WTC11 (cell line): ENCODE measurements around the gene HAVCR2. TPM values are rescaled to one million over a fixed set of nuclear protein-coding genes. Genes with fewer than 3 reads are reported as not detected.

ENCODE experiments used
- ATAC-seq: fragments of 200-7000 bp; cut with Tn5 transposase; 2 replicates; pipeline ENCODE4 v1.10.0; 2021; ENCODE audit warnings: mild to moderate bottlenecking, moderate library complexity
- CTCF ChIA-PET: fragments of 300-600 bp; sonication (Branson Sonifier 250); formaldehyde crosslinking; loops from one replicate; lab custom pipeline; 2021; ENCODE audit warnings: antibody characterized with exemption; lab: Charles Lee
- POLR2A ChIA-PET: fragments of 350-600 bp; sonication (Branson Sonifier 250); formaldehyde crosslinking; loops from one replicate; lab custom pipeline; 2021; ENCODE audit warnings: antibody characterized with exemption; lab: Charles Lee
- DNase-seq: peaks from one replicate; pipeline ENCODE4 v3.0.0; 2021; ENCODE audit warnings: low spot score
- H3K27ac Mint-ChIP-seq: 2 replicates; pipeline ENCODE4 v1.8.0; 2021; ENCODE audit warnings: mixed read lengths
- H3K27me3 Mint-ChIP-seq: 2 replicates; pipeline ENCODE4 v1.8.0; 2021; ENCODE audit warnings: low read depth, mild to moderate bottlenecking, moderate library complexity, mixed read lengths
- H3K36me3 Mint-ChIP-seq: 2 replicates; pipeline ENCODE4 v1.8.0; 2021; ENCODE audit warnings: mixed read lengths
- H3K4me1 Mint-ChIP-seq: 2 replicates; pipeline ENCODE4 v1.8.0; 2022; ENCODE audit warnings: mixed read lengths
- H3K4me3 Mint-ChIP-seq: 2 replicates; pipeline ENCODE4 v1.8.0; 2021; ENCODE audit warnings: mild to moderate bottlenecking, moderate library complexity, mixed read lengths
- H3K9me3 Mint-ChIP-seq: 2 replicates; pipeline ENCODE4 v1.8.0; 2021; ENCODE audit warnings: mixed read lengths
- CREB1 ChIP-seq: sonication (generic); formaldehyde crosslinking; IDR thresholded peaks from 2 replicates; pipeline ENCODE4 v1.8.0; 2023; ENCODE audit warnings: mild to moderate bottlenecking, missing genetic modification reagents
- CREM ChIP-seq: sonication (generic); formaldehyde crosslinking; IDR thresholded peaks from 2 replicates; pipeline ENCODE4 v1.8.1; 2022; ENCODE audit warnings: mild to moderate bottlenecking, missing genetic modification reagents, moderate library complexity
- FOXK1 ChIP-seq: sonication (generic); formaldehyde crosslinking; IDR thresholded peaks from 2 replicates; pipeline ENCODE4 v1.8.0; 2022; ENCODE audit warnings: mild to moderate bottlenecking, moderate library complexity, missing genetic modification reagents
- JUN ChIP-seq: sonication (generic); formaldehyde crosslinking; IDR thresholded peaks from 2 replicates; pipeline ENCODE4 v1.8.0; 2023; ENCODE audit warnings: mild to moderate bottlenecking, missing genetic modification reagents
- MYBL2 ChIP-seq: sonication (generic); formaldehyde crosslinking; IDR thresholded peaks from 2 replicates; pipeline ENCODE4 v1.8.1; 2023; ENCODE audit warnings: mild to moderate bottlenecking, moderate library complexity, missing genetic modification reagents
- OVOL2 ChIP-seq: fragments of 250-450 bp; sonication (Bioruptor Pico); IDR thresholded peaks from 2 replicates; pipeline ENCODE4 v1.9.0; 2021; ENCODE audit warnings: mild to moderate bottlenecking, borderline replicate concordance
- SOX15 ChIP-seq: fragments of 250-450 bp; sonication (Bioruptor Pico); IDR thresholded peaks from 2 replicates; pipeline ENCODE4 v1.9.0; 2021; ENCODE audit warnings: mild to moderate bottlenecking
- TCF7 ChIP-seq: sonication (generic); formaldehyde crosslinking; IDR thresholded peaks from 2 replicates; pipeline ENCODE4 v1.8.0; 2022; ENCODE audit warnings: mild to moderate bottlenecking, low read depth, missing genetic modification reagents, moderate library complexity
- TP53 ChIP-seq: sonication (generic); formaldehyde crosslinking; IDR thresholded peaks from 2 replicates; pipeline ENCODE4 v1.8.1; 2023; ENCODE audit warnings: mild to moderate bottlenecking, missing genetic modification reagents
- ZBTB21 ChIP-seq: sonication (generic); formaldehyde crosslinking; IDR thresholded peaks from 2 replicates; pipeline ENCODE4 v1.8.1; 2023; ENCODE audit warnings: mild to moderate bottlenecking, missing genetic modification reagents, borderline replicate concordance
- ZNF232 ChIP-seq: sonication (generic); formaldehyde crosslinking; IDR thresholded peaks from 2 replicates; pipeline ENCODE4 v1.8.0; 2022; ENCODE audit warnings: mild to moderate bottlenecking, missing genetic modification reagents
- ZNF416 ChIP-seq: fragments of 250-450 bp; sonication (Bioruptor Pico); IDR thresholded peaks from 2 replicates; pipeline ENCODE4 v1.9.0; 2021; ENCODE audit warnings: mild to moderate bottlenecking, inconsistent platforms
- total RNA-seq: library from RNA; stranded (reverse); gene quantifications from 3 replicates; pipeline ENCODE4 v1.2.3, GENCODE V29; 2021
- TF ChIP-seq, protein P1 (sequence below): sonication (generic); formaldehyde crosslinking; IDR thresholded peaks from 2 replicates; pipeline ENCODE4 v1.8.0; 2022; ENCODE audit warnings: mild to moderate bottlenecking, missing genetic modification reagents
- TF ChIP-seq, protein P2 (sequence below): sonication (generic); formaldehyde crosslinking; IDR thresholded peaks from 2 replicates; pipeline ENCODE4 v1.8.1; 2023; ENCODE audit warnings: mild to moderate bottlenecking, moderate library complexity, missing genetic modification reagents
- TF ChIP-seq, protein P3 (sequence below): sonication (generic); formaldehyde crosslinking; IDR thresholded peaks from 2 replicates; pipeline ENCODE4 v1.8.1; 2022; ENCODE audit warnings: low read depth, missing genetic modification reagents, borderline replicate concordance
- TF ChIP-seq, protein P4 (sequence below): sonication (generic); formaldehyde crosslinking; IDR thresholded peaks from 2 replicates; pipeline ENCODE4 v1.8.0; 2023; ENCODE audit warnings: mild to moderate bottlenecking, missing genetic modification reagents
- TF ChIP-seq, protein P5 (sequence below): sonication (generic); formaldehyde crosslinking; IDR thresholded peaks from 2 replicates; pipeline ENCODE4 v1.8.1; 2022; ENCODE audit warnings: mild to moderate bottlenecking, moderate library complexity, missing genetic modification reagents
- TF ChIP-seq, protein P6 (sequence below): sonication (generic); formaldehyde crosslinking; conservative IDR thresholded peaks from 2 replicates; pipeline ENCODE4 v1.8.1; 2022; ENCODE audit warnings: mild to moderate bottlenecking, missing genetic modification reagents
- TF ChIP-seq, protein P7 (sequence below): sonication (generic); formaldehyde crosslinking; IDR thresholded peaks from 2 replicates; pipeline ENCODE4 v1.8.1; 2022; ENCODE audit warnings: low read depth, mild to moderate bottlenecking, moderate library complexity, missing genetic modification reagents, borderline replicate concordance
- TF ChIP-seq, protein P8 (sequence below): fragments of 250-450 bp; sonication (Bioruptor Pico); conservative IDR thresholded peaks from 2 replicates; pipeline ENCODE4 v1.9.0; 2021; ENCODE audit warnings: mild to moderate bottlenecking

Gene HAVCR2
- total RNA-seq, 1 experiment from 2014 or later, result 0.33 TPM

DNA sequence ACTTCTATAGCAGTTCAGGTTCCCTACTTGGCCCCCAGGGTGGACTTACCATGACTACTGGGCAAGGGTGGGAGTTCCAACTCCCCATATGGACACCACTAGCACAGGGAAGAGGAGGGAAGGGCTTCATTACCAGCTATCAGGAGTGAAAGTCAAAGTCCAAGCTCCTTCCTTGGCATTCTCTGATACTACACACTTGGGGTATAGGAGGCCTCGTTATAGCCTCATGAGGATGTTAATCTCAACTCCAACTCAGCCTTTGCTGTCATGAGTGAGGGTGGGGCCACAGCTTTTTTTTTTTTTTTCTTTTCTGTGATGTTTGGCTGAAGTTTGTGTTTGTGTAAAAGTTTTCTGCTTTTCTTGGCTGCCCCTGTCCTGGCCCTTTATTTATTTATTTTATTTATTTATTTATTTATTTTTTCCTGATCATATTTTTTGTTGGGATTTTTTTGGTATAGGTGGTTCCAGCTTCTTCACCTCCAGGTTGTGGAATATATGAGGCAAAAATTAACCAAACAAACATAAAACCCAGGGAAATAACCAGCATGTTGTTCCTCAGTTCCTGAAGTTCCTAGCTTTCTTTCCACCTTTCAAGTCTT is 48.5 kb upstream of the HAVCR2 start (continued):
- TF ChIP-seq, protein P1, sequence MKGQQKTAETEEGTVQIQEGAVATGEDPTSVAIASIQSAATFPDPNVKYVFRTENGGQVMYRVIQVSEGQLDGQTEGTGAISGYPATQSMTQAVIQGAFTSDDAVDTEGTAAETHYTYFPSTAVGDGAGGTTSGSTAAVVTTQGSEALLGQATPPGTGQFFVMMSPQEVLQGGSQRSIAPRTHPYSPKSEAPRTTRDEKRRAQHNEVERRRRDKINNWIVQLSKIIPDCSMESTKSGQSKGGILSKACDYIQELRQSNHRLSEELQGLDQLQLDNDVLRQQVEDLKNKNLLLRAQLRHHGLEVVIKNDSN (CRISPR knock-in tag), result no peak
- TF ChIP-seq, protein P2, sequence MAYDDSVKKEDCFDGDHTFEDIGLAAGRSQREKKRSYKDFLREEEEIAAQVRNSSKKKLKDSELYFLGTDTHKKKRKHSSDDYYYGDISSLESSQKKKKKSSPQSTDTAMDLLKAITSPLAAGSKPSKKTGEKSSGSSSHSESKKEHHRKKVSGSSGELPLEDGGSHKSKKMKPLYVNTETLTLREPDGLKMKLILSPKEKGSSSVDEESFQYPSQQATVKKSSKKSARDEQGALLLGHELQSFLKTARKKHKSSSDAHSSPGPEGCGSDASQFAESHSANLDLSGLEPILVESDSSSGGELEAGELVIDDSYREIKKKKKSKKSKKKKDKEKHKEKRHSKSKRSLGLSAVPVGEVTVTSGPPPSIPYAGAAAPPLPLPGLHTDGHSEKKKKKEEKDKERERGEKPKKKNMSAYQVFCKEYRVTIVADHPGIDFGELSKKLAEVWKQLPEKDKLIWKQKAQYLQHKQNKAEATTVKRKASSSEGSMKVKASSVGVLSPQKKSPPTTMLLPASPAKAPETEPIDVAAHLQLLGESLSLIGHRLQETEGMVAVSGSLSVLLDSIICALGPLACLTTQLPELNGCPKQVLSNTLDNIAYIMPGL (CRISPR knock-in tag), result no peak
- no peak for TF ChIP-seq ZBTB21 (CRISPR knock-in tag)

DNA sequence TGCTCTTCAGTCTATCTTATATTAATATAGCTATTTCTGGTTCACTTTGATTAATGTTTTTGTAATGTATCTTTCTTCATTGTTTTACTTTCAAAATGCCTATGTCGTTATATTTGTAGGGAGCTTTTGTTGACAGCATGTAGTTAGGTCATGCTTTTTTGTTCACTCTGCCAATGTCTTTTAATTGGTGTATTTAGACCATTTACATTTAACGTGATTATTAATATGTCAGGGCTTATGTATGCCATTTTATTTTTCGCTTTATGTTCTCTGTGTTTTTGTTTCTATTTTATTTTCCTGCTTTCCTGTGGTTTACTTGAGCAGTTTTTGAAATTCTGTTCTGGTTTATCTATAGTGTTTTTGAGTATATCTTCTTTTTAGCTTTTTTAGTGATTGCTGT is 46.5 kb upstream of the HAVCR2 start:
- POLR2A ChIA-PET, result no interaction called here
- no peak for DNase-seq
- no peak for ATAC-seq
- no peaks in the 10 kb centered on the region for H3K9me3 Mint-ChIP-seq
- H3K27ac Mint-ChIP-seq, result no peak overlapping the region
- H3K4me3 Mint-ChIP-seq, result no peak overlapping the region
- no peaks in the 10 kb centered on the region for H3K36me3 Mint-ChIP-seq
- CTCF ChIA-PET, result no interaction called here
- H3K27me3 Mint-ChIP-seq, result no peaks in the 10 kb centered on the region
- H3K4me1 Mint-ChIP-seq, result no peaks in the 10 kb centered on the region
- TF ChIP-seq, protein P3, sequence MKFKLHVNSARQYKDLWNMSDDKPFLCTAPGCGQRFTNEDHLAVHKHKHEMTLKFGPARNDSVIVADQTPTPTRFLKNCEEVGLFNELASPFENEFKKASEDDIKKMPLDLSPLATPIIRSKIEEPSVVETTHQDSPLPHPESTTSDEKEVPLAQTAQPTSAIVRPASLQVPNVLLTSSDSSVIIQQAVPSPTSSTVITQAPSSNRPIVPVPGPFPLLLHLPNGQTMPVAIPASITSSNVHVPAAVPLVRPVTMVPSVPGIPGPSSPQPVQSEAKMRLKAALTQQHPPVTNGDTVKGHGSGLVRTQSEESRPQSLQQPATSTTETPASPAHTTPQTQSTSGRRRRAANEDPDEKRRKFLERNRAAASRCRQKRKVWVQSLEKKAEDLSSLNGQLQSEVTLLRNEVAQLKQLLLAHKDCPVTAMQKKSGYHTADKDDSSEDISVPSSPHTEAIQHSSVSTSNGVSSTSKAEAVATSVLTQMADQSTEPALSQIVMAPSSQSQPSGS (CRISPR knock-in tag), result no peak
- TF ChIP-seq SOX15 (CRISPR knock-in tag), result no peak
- TF ChIP-seq, protein P4, sequence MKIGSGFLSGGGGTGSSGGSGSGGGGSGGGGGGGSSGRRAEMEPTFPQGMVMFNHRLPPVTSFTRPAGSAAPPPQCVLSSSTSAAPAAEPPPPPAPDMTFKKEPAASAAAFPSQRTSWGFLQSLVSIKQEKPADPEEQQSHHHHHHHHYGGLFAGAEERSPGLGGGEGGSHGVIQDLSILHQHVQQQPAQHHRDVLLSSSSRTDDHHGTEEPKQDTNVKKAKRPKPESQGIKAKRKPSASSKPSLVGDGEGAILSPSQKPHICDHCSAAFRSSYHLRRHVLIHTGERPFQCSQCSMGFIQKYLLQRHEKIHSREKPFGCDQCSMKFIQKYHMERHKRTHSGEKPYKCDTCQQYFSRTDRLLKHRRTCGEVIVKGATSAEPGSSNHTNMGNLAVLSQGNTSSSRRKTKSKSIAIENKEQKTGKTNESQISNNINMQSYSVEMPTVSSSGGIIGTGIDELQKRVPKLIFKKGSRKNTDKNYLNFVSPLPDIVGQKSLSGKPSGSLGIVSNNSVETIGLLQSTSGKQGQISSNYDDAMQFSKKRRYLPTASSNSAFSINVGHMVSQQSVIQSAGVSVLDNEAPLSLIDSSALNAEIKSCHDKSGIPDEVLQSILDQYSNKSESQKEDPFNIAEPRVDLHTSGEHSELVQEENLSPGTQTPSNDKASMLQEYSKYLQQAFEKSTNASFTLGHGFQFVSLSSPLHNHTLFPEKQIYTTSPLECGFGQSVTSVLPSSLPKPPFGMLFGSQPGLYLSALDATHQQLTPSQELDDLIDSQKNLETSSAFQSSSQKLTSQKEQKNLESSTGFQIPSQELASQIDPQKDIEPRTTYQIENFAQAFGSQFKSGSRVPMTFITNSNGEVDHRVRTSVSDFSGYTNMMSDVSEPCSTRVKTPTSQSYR, result no peak
- TF ChIP-seq, protein P5, sequence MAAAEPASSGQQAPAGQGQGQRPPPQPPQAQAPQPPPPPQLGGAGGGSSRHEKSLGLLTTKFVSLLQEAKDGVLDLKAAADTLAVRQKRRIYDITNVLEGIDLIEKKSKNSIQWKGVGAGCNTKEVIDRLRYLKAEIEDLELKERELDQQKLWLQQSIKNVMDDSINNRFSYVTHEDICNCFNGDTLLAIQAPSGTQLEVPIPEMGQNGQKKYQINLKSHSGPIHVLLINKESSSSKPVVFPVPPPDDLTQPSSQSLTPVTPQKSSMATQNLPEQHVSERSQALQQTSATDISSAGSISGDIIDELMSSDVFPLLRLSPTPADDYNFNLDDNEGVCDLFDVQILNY (CRISPR knock-in tag), result no peak
- TF ChIP-seq, protein P6, sequence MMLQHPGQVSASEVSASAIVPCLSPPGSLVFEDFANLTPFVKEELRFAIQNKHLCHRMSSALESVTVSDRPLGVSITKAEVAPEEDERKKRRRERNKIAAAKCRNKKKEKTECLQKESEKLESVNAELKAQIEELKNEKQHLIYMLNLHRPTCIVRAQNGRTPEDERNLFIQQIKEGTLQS (CRISPR knock-in tag), result no peak
- TF ChIP-seq CREB1 (CRISPR knock-in tag), result no peak
- no peak for TF ChIP-seq JUN
- no peak for TF ChIP-seq CREM (CRISPR knock-in tag)
- no peak for TF ChIP-seq TCF7
- no peak for TF ChIP-seq OVOL2 (CRISPR knock-in tag)
- TF ChIP-seq FOXK1 (CRISPR knock-in tag), result no peak
- TF ChIP-seq, protein P7, sequence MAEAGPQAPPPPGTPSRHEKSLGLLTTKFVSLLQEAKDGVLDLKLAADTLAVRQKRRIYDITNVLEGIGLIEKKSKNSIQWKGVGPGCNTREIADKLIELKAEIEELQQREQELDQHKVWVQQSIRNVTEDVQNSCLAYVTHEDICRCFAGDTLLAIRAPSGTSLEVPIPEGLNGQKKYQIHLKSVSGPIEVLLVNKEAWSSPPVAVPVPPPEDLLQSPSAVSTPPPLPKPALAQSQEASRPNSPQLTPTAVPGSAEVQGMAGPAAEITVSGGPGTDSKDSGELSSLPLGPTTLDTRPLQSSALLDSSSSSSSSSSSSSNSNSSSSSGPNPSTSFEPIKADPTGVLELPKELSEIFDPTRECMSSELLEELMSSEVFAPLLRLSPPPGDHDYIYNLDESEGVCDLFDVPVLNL (CRISPR knock-in tag), result no peak
- TF ChIP-seq TP53 (CRISPR knock-in tag), result no peak
- no peak for TF ChIP-seq MYBL2 (CRISPR knock-in tag)
- TF ChIP-seq ZNF232 (CRISPR knock-in tag), result no peak
- TF ChIP-seq, protein P8, sequence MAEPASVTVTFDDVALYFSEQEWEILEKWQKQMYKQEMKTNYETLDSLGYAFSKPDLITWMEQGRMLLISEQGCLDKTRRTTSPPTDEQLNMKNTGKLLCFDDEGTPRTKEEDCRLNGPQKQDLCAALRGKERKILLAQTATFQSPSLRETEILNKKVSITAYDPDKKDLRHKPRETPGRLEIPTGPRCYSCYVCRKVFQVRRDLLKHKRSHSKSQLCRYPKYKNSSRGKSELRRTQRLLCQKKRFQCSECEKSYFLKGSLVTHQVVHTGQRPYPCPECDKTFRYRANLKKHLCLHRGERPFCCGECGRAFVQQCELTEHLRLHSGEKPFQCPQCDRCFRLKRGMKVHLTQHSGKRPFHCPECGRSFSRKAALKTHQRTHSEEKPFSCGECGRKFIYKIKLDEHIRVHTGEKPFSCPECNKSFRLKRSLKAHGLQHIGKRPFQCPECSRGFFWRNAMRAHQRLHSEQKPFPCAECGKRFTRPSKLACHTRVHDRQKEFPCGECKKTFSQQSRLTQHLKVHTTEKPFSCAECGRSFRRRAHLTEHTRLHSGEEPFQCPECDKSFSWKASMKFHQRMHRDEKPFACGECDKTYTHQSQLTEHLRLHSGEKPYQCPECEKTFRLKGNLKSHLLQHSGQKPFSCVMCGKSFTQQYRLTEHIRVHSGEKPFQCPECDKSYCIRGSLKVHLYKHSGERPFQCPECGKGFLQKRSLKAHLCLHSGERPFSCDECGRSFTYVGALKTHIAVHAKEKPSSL (CRISPR knock-in tag), result no peak
- TF ChIP-seq ZNF416, result no peak
